ENCODE measurements around the gene VSIG8.

DNA sequence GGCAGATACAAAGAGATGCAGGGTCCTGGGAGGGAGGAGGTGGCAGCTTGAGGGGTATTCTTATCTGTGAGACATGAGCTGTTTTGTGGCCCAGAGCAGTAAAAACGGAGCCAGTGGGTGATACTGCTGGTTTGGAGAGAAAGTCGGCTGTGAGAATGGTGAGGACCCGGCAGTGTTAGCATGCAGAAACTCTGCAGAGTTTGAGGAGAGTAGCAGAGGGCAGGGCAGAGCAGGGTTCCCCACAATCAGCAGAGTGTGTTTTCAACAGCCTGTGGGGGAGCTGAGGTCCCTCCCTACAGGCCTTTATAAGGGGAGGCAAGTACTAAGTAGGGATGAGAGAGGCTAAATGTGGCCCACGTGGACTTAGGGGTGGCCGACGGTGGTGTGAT is 35.4 kb downstream of the VSIG8 start:
- TF ChIP-seq POLR2A (IDR thresholded peaks at IDR 0.05) = no peak
- TF ChIP-seq, protein P1, sequence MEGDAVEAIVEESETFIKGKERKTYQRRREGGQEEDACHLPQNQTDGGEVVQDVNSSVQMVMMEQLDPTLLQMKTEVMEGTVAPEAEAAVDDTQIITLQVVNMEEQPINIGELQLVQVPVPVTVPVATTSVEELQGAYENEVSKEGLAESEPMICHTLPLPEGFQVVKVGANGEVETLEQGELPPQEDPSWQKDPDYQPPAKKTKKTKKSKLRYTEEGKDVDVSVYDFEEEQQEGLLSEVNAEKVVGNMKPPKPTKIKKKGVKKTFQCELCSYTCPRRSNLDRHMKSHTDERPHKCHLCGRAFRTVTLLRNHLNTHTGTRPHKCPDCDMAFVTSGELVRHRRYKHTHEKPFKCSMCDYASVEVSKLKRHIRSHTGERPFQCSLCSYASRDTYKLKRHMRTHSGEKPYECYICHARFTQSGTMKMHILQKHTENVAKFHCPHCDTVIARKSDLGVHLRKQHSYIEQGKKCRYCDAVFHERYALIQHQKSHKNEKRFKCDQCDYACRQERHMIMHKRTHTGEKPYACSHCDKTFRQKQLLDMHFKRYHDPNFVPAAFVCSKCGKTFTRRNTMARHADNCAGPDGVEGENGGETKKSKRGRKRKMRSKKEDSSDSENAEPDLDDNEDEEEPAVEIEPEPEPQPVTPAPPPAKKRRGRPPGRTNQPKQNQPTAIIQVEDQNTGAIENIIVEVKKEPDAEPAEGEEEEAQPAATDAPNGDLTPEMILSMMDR (IDR thresholded peaks at IDR 0.05) = no peak
- TF ChIP-seq POLR2AphosphoS5 (IDR thresholded peaks at IDR 0.05) = no peak
- TF ChIP-seq EP300 (IDR thresholded peaks at IDR 0.05) = no peak

Data from suprapubic skin (tissue), 4 donors.